HepG2 (cell line): ENCODE data around the gene PMEL. TPM values are rescaled to one million over a fixed set of nuclear protein-coding genes. Genes with fewer than 3 reads are reported as not detected.

ENCODE experiments used
- ARNT2 ChIP-seq: sonication (generic); formaldehyde crosslinking; IDR thresholded peaks from 2 replicates; pipeline ENCODE4 v1.8.0; 2022; ENCODE audit warnings: mild to moderate bottlenecking, low read depth, missing genetic modification reagents, moderate library complexity
- BRCA1 ChIP-seq: sonication (generic); formaldehyde crosslinking; IDR thresholded peaks from 2 replicates; pipeline ENCODE4 v1.4.0; 2020; ENCODE audit warnings: missing genetic modification reagents
- CAMTA2 ChIP-seq: sonication (generic); formaldehyde crosslinking; IDR thresholded peaks from 2 replicates; pipeline ENCODE4 v1.4.0; 2020; ENCODE audit warnings: mild to moderate bottlenecking, missing genetic modification reagents, borderline replicate concordance
- HOXA7 ChIP-seq: sonication (generic); formaldehyde crosslinking; IDR thresholded peaks from 2 replicates; pipeline ENCODE4 v1.8.1; 2022; ENCODE audit warnings: mild to moderate bottlenecking, missing genetic modification reagents, moderate library complexity
- ISL2 ChIP-seq: sonication (generic); formaldehyde crosslinking; IDR thresholded peaks from 2 replicates; pipeline ENCODE4 v1.5.0; 2020; ENCODE audit warnings: missing genetic modification reagents
- MTERF4 ChIP-seq: sonication (generic); formaldehyde crosslinking; IDR thresholded peaks from 2 replicates; pipeline ENCODE4 v1.8.0; 2023; ENCODE audit warnings: mild to moderate bottlenecking, missing genetic modification reagents
- NCOR1 ChIP-seq: fragments of 200-600 bp; sonication (generic); IDR thresholded peaks from 2 replicates; pipeline ENCODE4 v1.7.0; 2017; ENCODE audit warnings: antibody characterized with exemption, low read length, borderline replicate concordance
- NFIC ChIP-seq: IDR thresholded peaks from 2 replicates; pipeline ENCODE4 v1.6.1; 2012; ENCODE audit warnings: mild to moderate bottlenecking, low read length, inconsistent platforms
- PAXIP1 ChIP-seq: sonication (generic); formaldehyde crosslinking; conservative IDR thresholded peaks from 2 replicates; pipeline ENCODE4 v1.4.0; 2020; ENCODE audit warnings: mild to moderate bottlenecking, missing genetic modification reagents, moderate library complexity
- SP2 ChIP-seq: sonication (generic); formaldehyde crosslinking; IDR thresholded peaks from 2 replicates; pipeline ENCODE4 v1.5.1; 2020; ENCODE audit warnings: mild to moderate bottlenecking, missing genetic modification reagents
- ZFP36L1 ChIP-seq: sonication (generic); formaldehyde crosslinking; IDR thresholded peaks from 2 replicates; pipeline ENCODE4 v1.8.0; 2022; ENCODE audit warnings: mild to moderate bottlenecking, missing genetic modification reagents, moderate library complexity
- ZFP62 ChIP-seq: sonication (generic); formaldehyde crosslinking; IDR thresholded peaks from 2 replicates; pipeline ENCODE4 v1.4.0; 2020; ENCODE audit warnings: missing genetic modification reagents
- ZFP91 ChIP-seq: sonication (generic); formaldehyde crosslinking; IDR thresholded peaks from 2 replicates; pipeline ENCODE4 v1.9.0; 2022; ENCODE audit warnings: missing genetic modification reagents, mild to moderate bottlenecking, borderline replicate concordance
- ZMAT3 ChIP-seq: sonication (generic); formaldehyde crosslinking; conservative IDR thresholded peaks from 2 replicates; pipeline ENCODE4 v1.7.0; 2021; ENCODE audit warnings: missing genetic modification reagents
- ZNF441 ChIP-seq: sonication (generic); formaldehyde crosslinking; IDR thresholded peaks from 2 replicates; pipeline ENCODE4 v1.7.0; 2021; ENCODE audit warnings: missing genetic modification reagents, borderline replicate concordance
- ZNF446 ChIP-seq: sonication (generic); formaldehyde crosslinking; IDR thresholded peaks from 2 replicates; pipeline ENCODE4 v1.5.0; 2020; ENCODE audit warnings: mild to moderate bottlenecking, missing genetic modification reagents
- ZNF468 ChIP-seq: sonication (generic); formaldehyde crosslinking; IDR thresholded peaks from 2 replicates; pipeline ENCODE4 v1.8.0; 2022; ENCODE audit warnings: mild to moderate bottlenecking, moderate library complexity, missing genetic modification reagents
- ZNF7 ChIP-seq: IDR thresholded peaks from 2 replicates; pipeline ENCODE4 v1.6.1; 2016; ENCODE audit warnings: missing biosample characterization, missing genetic modification reagents
- ZNF878 ChIP-seq: sonication (generic); formaldehyde crosslinking; IDR thresholded peaks from 2 replicates; pipeline ENCODE4 v1.8.1; 2023; ENCODE audit warnings: mild to moderate bottlenecking, missing genetic modification reagents, moderate library complexity
- polyA plus RNA-seq, 8 experiments: library from polyadenylated mRNA; depleted of rRNA in 3 of 8; stranded (reverse) in 7 of 8; unstranded in 1 of 8; fragments of >200 nt; fragmentation: Illumina TruSeq in 4 of 8; extraction: Trizol in 4 of 8; gene quantifications; 2 replicates each; pipeline versions ENCODE4 v1.2.1 to v1.2.3, GENCODE V29; 2011 to 2016; ENCODE audit warnings: low read depth in 4 of 8, missing spikeins in 1 of 8, mixed read lengths in 1 of 8; ENCODE audit not compliant: insufficient read depth in 1 of 8
- total RNA-seq, 5 experiments: library from RNA; depleted of rRNA; stranded (reverse); fragments of >200 nt; fragmentation: Illumina TruSeq; extraction: Trizol; gene quantifications; 2 replicates each; pipeline ENCODE4 v1.2.3, GENCODE V29; 2016; ENCODE audit warnings: low read depth in 1 of 5
- TF ChIP-seq, protein P1 (sequence below): sonication (generic); formaldehyde crosslinking; IDR thresholded peaks from 2 replicates; pipeline ENCODE4 v1.5.0; 2020; ENCODE audit warnings: mild to moderate bottlenecking, missing genetic modification reagents

Gene PMEL
- total and polyA plus RNA-seq, 2 of the 13 experiments (the other 11 are each of a cell fraction or from before 2014, with no cell fraction given), result 0.49 to 3.3 TPM

GRCh38 chr12:55908726-55909512 is 56.9 kb downstream of the PMEL start (continued):
- TF ChIP-seq ZFP91 (CRISPR knock-in tag) (no peak), CAMTA2 (CRISPR knock-in tag) (no peak), HOXA7 (CRISPR knock-in tag) (no peak), SP2 (CRISPR knock-in tag) (no peak), ZNF441 (no peak), PAXIP1 (peak; percentile 52), ARNT2 (no peak), ZMAT3 (no peak; the same call in 1 of the 2 replicates), ZFP62 (CRISPR knock-in tag) (no peak), ZNF468 (no peak), NFIC (peak; percentile 44; the same call in 1 of the 2 replicates), ZFP36L1 (no peak), ZNF7 (CRISPR knock-in tag) (peak; percentile 45; the same call in 1 of the 2 replicates), MTERF4 (CRISPR knock-in tag) (no peak), NCOR1 (peak; percentile 41; the same call in 1 of the 2 replicates), ZNF878 (CRISPR knock-in tag) (no peak), ZNF446 (CRISPR knock-in tag) (no peak), ISL2 (CRISPR knock-in tag) (peak; percentile 40), BRCA1 (CRISPR knock-in tag) (no peak)
- TF ChIP-seq, protein P1, sequence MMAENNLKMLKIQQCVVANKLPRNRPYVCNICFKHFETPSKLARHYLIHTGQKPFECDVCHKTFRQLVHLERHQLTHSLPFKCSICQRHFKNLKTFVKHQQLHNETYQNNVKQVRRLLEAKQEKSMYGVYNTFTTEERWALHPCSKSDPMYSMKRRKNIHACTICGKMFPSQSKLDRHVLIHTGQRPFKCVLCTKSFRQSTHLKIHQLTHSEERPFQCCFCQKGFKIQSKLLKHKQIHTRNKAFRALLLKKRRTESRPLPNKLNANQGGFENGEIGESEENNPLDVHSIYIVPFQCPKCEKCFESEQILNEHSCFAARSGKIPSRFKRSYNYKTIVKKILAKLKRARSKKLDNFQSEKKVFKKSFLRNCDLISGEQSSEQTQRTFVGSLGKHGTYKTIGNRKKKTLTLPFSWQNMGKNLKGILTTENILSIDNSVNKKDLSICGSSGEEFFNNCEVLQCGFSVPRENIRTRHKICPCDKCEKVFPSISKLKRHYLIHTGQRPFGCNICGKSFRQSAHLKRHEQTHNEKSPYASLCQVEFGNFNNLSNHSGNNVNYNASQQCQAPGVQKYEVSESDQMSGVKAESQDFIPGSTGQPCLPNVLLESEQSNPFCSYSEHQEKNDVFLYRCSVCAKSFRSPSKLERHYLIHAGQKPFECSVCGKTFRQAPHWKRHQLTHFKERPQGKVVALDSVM, result peak; percentile 56; the same call in 1 of the 2 replicates
